GM12878 (cell line): ENCODE measurements around the gene ADCY6. TPM values are rescaled to one million over a fixed set of nuclear protein-coding genes. Genes with fewer than 3 reads are reported as not detected.

ENCODE experiments used
- ATAC-seq: fragments of 200-7000 bp; cut with Tn5 transposase; 3 replicates; pipeline ENCODE4 v1.9.1; 2020; ENCODE audit warnings: mild to moderate bottlenecking, moderate library complexity
- BruUV-seq: library from RNA; stranded (reverse); fragments of 400-500 nt; replicated peaks from 2 replicates; lab custom pipeline; 2021; lab: Mats Ljungman, UMichigan
- CTCF ChIA-PET: fragments of 300-600 bp; sonication (Branson Sonifier 250); formaldehyde crosslinking; extraction: SDS; loops from one replicate; lab custom pipeline; 2021; ENCODE audit warnings: inconsistent platforms; lab: Yijun Ruan, JAX
- POLR2A ChIA-PET: fragments of 350-600 bp; formaldehyde crosslinking; extraction: SDS; loops from one replicate; lab custom pipeline; 2021; ENCODE audit warnings: inconsistent platforms; lab: Charles Lee
- RAD21 ChIA-PET: fragments of 300-600 bp; sonication (Branson Sonifier 250); formaldehyde crosslinking; loops from one replicate; lab custom pipeline; 2023; ENCODE audit warnings: antibody characterized with exemption; ENCODE audit not compliant: unreplicated experiment; lab: Charles Lee
- SMC1A ChIA-PET: fragments of 300-600 bp; sonication (Branson Sonifier 250); formaldehyde crosslinking; loops from one replicate; lab custom pipeline; 2023; ENCODE audit not compliant: unreplicated experiment, uncharacterized antibody; lab: Charles Lee
- DNase-seq: peaks from one replicate; pipeline ENCODE4 v3.0.0-alpha.2; 2011; ENCODE audit warnings: low read depth, low spot score
- FAIRE-seq: peaks from 3 replicates; lab custom pipeline; 2011; peaks lifted over from hg19 to GRCh38; lab: Jason Lieb, UNC
- H2AFZ ChIP-seq: 2 replicates; pipeline ENCODE4 v1.6.0; 2011; ENCODE audit warnings: low read depth, low read length, control low read depth; ENCODE audit not compliant: control insufficient read depth
- H3K27ac ChIP-seq: 2 replicates; pipeline ENCODE4 v1.5.1; 2011; ENCODE audit warnings: control low read depth; ENCODE audit not compliant: control insufficient read depth, insufficient read depth
- H3K27me3 ChIP-seq, 2 experiments: replicated peaks in 1 of 2; 2 replicates each; pipeline versions ENCODE4 v1.6.0 to v1.6.1; 2011; ENCODE audit warnings: low read length in 1 of 2; ENCODE audit not compliant: control insufficient read depth in 2 of 2, insufficient read depth in 2 of 2
- H3K36me3 ChIP-seq, 2 experiments: 2 replicates each; pipeline ENCODE4 v1.5.1; 2011; ENCODE audit warnings: low read length in 1 of 2; ENCODE audit not compliant: control insufficient read depth in 2 of 2, insufficient read depth in 2 of 2
- H3K4me1 ChIP-seq: 2 replicates; pipeline ENCODE4 v1.6.1; 2011; ENCODE audit warnings: mild to moderate bottlenecking, low read length, moderate library complexity, mixed read lengths; ENCODE audit not compliant: control insufficient read depth, insufficient read depth
- H3K4me2 ChIP-seq: 2 replicates; pipeline ENCODE4 v1.6.0; 2011; ENCODE audit warnings: control low read depth; ENCODE audit not compliant: control insufficient read depth, insufficient read depth
- H3K4me3 ChIP-seq: fragments of 200-600 bp; sonication (generic); 2 replicates; pipeline ENCODE4 v1.5.1; 2016
- H3K79me2 ChIP-seq: 2 replicates; pipeline ENCODE4 v1.6.0; 2011; ENCODE audit warnings: low read length; ENCODE audit not compliant: control insufficient read depth, insufficient read depth
- H3K9ac ChIP-seq: 2 replicates; pipeline ENCODE4 v1.8.0; 2011; ENCODE audit warnings: low read length, control low read depth, mixed read lengths; ENCODE audit not compliant: control insufficient read depth, insufficient read depth
- H3K9me3 ChIP-seq: replicated peaks from 3 replicates; pipeline ENCODE4 v1.5.1; 2011; ENCODE audit warnings: mild to moderate bottlenecking, low read length; ENCODE audit not compliant: control insufficient read depth, insufficient read depth
- H4K20me1 ChIP-seq: 2 replicates; pipeline ENCODE4 v1.6.0; 2011; ENCODE audit not compliant: control insufficient read depth, insufficient read depth
- BCL11A ChIP-seq: IDR thresholded peaks from 2 replicates; pipeline ENCODE4 v1.6.1; 2011; ENCODE audit warnings: low read depth, low read length
- BHLHE40 ChIP-seq, 2 experiments: fragments of 450-650 bp in 1 of 2; IDR thresholded peaks; 2 replicates each; pipeline ENCODE4 v1.6.1; 2011 to 2017; ENCODE audit warnings: low read depth in 2 of 2, borderline replicate concordance in 1 of 2, improper control_type of control experiment in 1 of 2, low read length in 1 of 2, mild to moderate bottlenecking in 1 of 2
- CEBPB ChIP-seq, 2 experiments: fragments of 150-350 bp in 1 of 2; IDR thresholded peaks; 2 replicates each; pipeline ENCODE4 v1.6.1; 2012 to 2014; ENCODE audit warnings: low read depth in 2 of 2, low read length in 2 of 2, borderline replicate concordance in 1 of 2, inconsistent platforms in 1 of 2
- ESRRA ChIP-seq: IDR thresholded peaks from 2 replicates; pipeline ENCODE4 v1.6.1; 2012; ENCODE audit warnings: mild to moderate bottlenecking, low read length, improper control_type of control experiment
- FOXM1 ChIP-seq: IDR thresholded peaks from 2 replicates; pipeline ENCODE4 v1.6.1; 2012; ENCODE audit warnings: low read depth, mild to moderate bottlenecking, inconsistent platforms, low read length, moderate library complexity
- GATAD2B ChIP-seq: fragments of 450-650 bp; conservative IDR thresholded peaks from 2 replicates; pipeline ENCODE4 v1.6.1; 2017; ENCODE audit warnings: low read depth, mild to moderate bottlenecking, moderate library complexity
- MEF2B ChIP-seq: fragments of 450-650 bp; IDR thresholded peaks from 2 replicates; pipeline ENCODE4 v1.6.1; 2018; ENCODE audit warnings: mild to moderate bottlenecking, moderate library complexity; ENCODE audit not compliant: partially characterized antibody, poor library complexity, severe bottlenecking
- MXI1 ChIP-seq: fragments of 150-350 bp; IDR thresholded peaks from 2 replicates; pipeline ENCODE4 v1.6.1; 2011; ENCODE audit warnings: low read depth, mild to moderate bottlenecking, inconsistent platforms, low read length, improper control_type of control experiment
- MYB ChIP-seq: fragments of 150-350 bp; IDR thresholded peaks from 2 replicates; pipeline ENCODE4 v1.6.1; 2014; ENCODE audit warnings: mild to moderate bottlenecking, low read depth, low read length, borderline replicate concordance
- PAX8 ChIP-seq: fragments of 450-650 bp; IDR thresholded peaks from 2 replicates; pipeline ENCODE4 v1.6.1; 2017; ENCODE audit warnings: mild to moderate bottlenecking, moderate library complexity
- RAD51 ChIP-seq: fragments of 450-650 bp; IDR thresholded peaks from 2 replicates; pipeline ENCODE4 v1.6.1; 2016; ENCODE audit warnings: moderate library complexity, mild to moderate bottlenecking, inconsistent platforms
- TBL1XR1 ChIP-seq: IDR thresholded peaks from 2 replicates; pipeline ENCODE4 v1.6.1; 2012; ENCODE audit warnings: low read depth, low read length, improper control_type of control experiment
- WGBS: methylation state at CpG from one replicate; pipeline ENCODE4 v1.1.6; 2016; ENCODE audit warnings: low lambda C conversion rate; ENCODE audit not compliant: insufficient replicate concordance, insufficient coverage; ENCODE audit errors: missing lambda C conversion rate; 5-methylcytosine and 5-hydroxymethylcytosine counted together
- in situ Hi-C: fragments of 300-500 bp; cut with MboI; formaldehyde crosslinking; loops from 9 replicates; pipeline ENCODE4 v1.14.3; 2018; ENCODE audit warnings: mixed read lengths
- intact Hi-C: fragments of 100-400 bp; cut with micrococcal nuclease; formaldehyde crosslinking; loops from one replicate; pipeline ENCODE4 v1.14.2; 2022; ENCODE audit not compliant: unreplicated experiment
- polyA plus RNA-seq, 11 experiments: library from polyadenylated mRNA; depleted of rRNA in 4 of 11; unstranded in 6 of 11; stranded (reverse) in 5 of 11; fragments of >200 nt; fragmentation: Nextera tagmentation in 4 of 11; fragmentation: Illumina TruSeq in 1 of 11; extraction: Ambion mirVana in 4 of 11; extraction: Trizol in 1 of 11; gene quantifications; 1 replicate in 1 of 11; 2 replicates in 10 of 11; pipeline versions ENCODE4 v1.2.1 to v1.2.3, GENCODE V29; 2011 to 2016; ENCODE audit warnings: inconsistent platforms in 2 of 11, missing spikeins in 2 of 11, low read depth in 1 of 11
- total RNA-seq, 4 experiments: library from RNA; depleted of rRNA in 3 of 4; stranded (reverse); fragments of >200 nt in 3 of 4; fragmentation: Illumina TruSeq in 1 of 4; extraction: Trizol in 1 of 4; gene quantifications; 2 replicates each; pipeline versions ENCODE4 v1.2.1 to v1.2.3, GENCODE V29; 2013 to 2021
- TF ChIP-seq, protein P1 (sequence below): fragments of 450-650 bp; IDR thresholded peaks from 2 replicates; pipeline ENCODE4 v1.6.1; 2016; ENCODE audit warnings: mild to moderate bottlenecking

Gene ADCY6
- total and polyA plus RNA-seq, 10 of the 15 experiments (the other 5 are each of a cell fraction or from before 2014, with no cell fraction given), result 0.03 to 2.0 (median 0.14) TPM; not detected in 1

DNA sequence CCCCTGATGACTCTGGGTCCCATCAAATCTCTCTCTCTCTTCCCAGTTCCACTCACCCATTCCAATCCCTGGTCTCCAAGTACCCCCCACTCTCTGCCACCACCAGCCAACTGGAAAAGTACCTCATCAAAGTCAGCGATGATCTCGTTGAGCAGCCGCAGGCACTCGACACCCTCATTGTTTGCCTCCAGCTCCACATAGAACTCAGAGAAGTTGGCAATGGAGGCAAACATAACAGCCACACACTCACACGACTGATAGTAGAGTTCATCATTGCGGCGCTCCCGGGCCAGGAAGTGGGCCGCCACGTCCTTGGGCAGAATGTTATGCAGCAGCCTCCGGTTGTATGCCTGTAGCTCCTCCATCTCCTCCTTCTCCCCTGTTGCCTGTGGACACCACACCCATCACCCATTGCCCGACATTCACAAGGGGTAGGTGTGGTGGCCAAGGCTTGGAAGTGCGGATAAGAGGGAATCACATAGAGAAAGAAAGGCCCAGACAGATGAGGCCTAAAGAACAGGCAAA lies 17.2 kb downstream of the ADCY6 start:
- no peaks in the 10 kb centered on the region for H3K9me3 ChIP-seq
- CTCF ChIA-PET, result interaction anchor here (1.1 to 1.5 kb wide), 3 partner anchors 8 to 19 kb away, joined by 3 read pairs; no protein-coding TSS in a partner anchor
- H3K4me1 ChIP-seq, result peaks cover 4% of the 10 kb centered on the region
- SMC1A ChIA-PET, result no interaction called here
- no peaks in the 10 kb centered on the region for H3K79me2 ChIP-seq
- intact Hi-C loops (no loop called here), in situ Hi-C loops (no loop called here)
- no peak overlapping the region for H2AFZ ChIP-seq
- no peak overlapping the region for H3K27ac ChIP-seq
- H3K9ac ChIP-seq, result no peak overlapping the region
- FAIRE-seq, result no peak
- no peak for DNase-seq
- 66% methylated on average over 13 of the region's 13 CpGs for WGBS
- H3K36me3 ChIP-seq, result no peaks in the 10 kb centered on the region
- POLR2A ChIA-PET, result no interaction called here
- H3K4me3 ChIP-seq, result no peak overlapping the region
- H3K27me3 ChIP-seq, result no peaks in the 10 kb centered on the region
- TF ChIP-seq RAD51 (no peak), TBL1XR1 (no peak), ESRRA (no peak), FOXM1 (no peak), MEF2B (no peak), MYB (no peak), GATAD2B (no peak), BHLHE40 (IDR thresholded peaks at IDR 0.05; ENCODE audit: borderline replicate concordance in 1 of 2, low read depth in 2 of 2, low read length in 1 of 2) (no peak), MXI1 (no peak), BCL11A (no peak), CEBPB (IDR thresholded peaks at IDR 0.05; ENCODE audit: borderline replicate concordance in 1 of 2, low read depth in 2 of 2, low read length in 2 of 2) (no peak), PAX8 (no peak)
- TF ChIP-seq, protein P1, sequence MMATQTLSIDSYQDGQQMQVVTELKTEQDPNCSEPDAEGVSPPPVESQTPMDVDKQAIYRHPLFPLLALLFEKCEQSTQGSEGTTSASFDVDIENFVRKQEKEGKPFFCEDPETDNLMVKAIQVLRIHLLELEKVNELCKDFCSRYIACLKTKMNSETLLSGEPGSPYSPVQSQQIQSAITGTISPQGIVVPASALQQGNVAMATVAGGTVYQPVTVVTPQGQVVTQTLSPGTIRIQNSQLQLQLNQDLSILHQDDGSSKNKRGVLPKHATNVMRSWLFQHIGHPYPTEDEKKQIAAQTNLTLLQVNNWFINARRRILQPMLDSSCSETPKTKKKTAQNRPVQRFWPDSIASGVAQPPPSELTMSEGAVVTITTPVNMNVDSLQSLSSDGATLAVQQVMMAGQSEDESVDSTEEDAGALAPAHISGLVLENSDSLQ, result no peak
- no peak for ATAC-seq
- RAD21 ChIA-PET, result no interaction called here
- no peak overlapping the region for H3K4me2 ChIP-seq
- BruUV-seq, result no TSS peak
- no peaks in the 10 kb centered on the region for H4K20me1 ChIP-seq
